CD14-positive monocyte (primary cell): ENCODE data around the gene BCAS1. TPM values are rescaled to one million over a fixed set of nuclear protein-coding genes. Genes with fewer than 3 reads are reported as not detected.

Experiments
- DNase-seq, 3 donors: peaks; one replicate each; pipeline ENCODE4 v3.0.0-alpha.2; 2011 to 2022
- H2AFZ ChIP-seq: 2 replicates; pipeline ENCODE4 v1.6.0; 2012; ENCODE audit warnings: mild to moderate bottlenecking, low read depth, low read length, inconsistent platforms; ENCODE audit not compliant: insufficient read depth, poor library complexity, severe bottlenecking
- H3K27ac ChIP-seq, 2 donors: 1 replicate in 1 of 2; 2 replicates in 1 of 2; pipeline ENCODE4 v1.5.1; 2012 to 2013; ENCODE audit warnings: low read length in 2 of 2, control low read depth in 1 of 2, inconsistent platforms in 1 of 2, low read depth in 1 of 2, mild to moderate bottlenecking in 1 of 2
- H3K27me3 ChIP-seq, 2 donors: one replicate each; pipeline versions ENCODE4 v1.6.0 to v1.6.1; 2011 to 2013; ENCODE audit warnings: low read length in 2 of 2; ENCODE audit not compliant: control insufficient read depth in 2 of 2, insufficient read depth in 2 of 2
- H3K36me3 ChIP-seq, 2 donors: replicated peaks in 1 of 2; 1 replicate in 1 of 2; 2 replicates in 1 of 2; pipeline versions ENCODE4 v1.5.1 to v1.6.1; 2012 to 2013; ENCODE audit warnings: low read length in 2 of 2, control low read depth in 1 of 2, inconsistent platforms in 1 of 2, mild to moderate bottlenecking in 1 of 2; ENCODE audit not compliant: insufficient read depth in 2 of 2, control insufficient read depth in 1 of 2
- H3K4me1 ChIP-seq, 2 donors: 1 replicate in 1 of 2; 2 replicates in 1 of 2; pipeline versions ENCODE4 v1.5.1 to v1.6.1; 2012 to 2013; ENCODE audit warnings: low read length in 2 of 2, control low read depth in 1 of 2, inconsistent platforms in 1 of 2, mild to moderate bottlenecking in 1 of 2, moderate library complexity in 1 of 2; ENCODE audit not compliant: insufficient read depth in 2 of 2, control insufficient read depth in 1 of 2
- H3K4me2 ChIP-seq: replicated peaks from 2 replicates; pipeline ENCODE3; 2012; ENCODE audit warnings: low read length, moderate library complexity, mild to moderate bottlenecking; ENCODE audit not compliant: poor library complexity, severe bottlenecking; ENCODE audit errors: extremely low read depth
- H3K4me3 ChIP-seq, 3 experiments: fragments of 200-600 bp in 1 of 3; sonication (generic) in 1 of 3; replicated peaks in 1 of 3; 1 replicate in 2 of 3; 2 replicates in 1 of 3; pipeline ENCODE4 v1.5.1; 2011 to 2013; ENCODE audit warnings: low read length in 3 of 3, mild to moderate bottlenecking in 3 of 3, control low read depth in 2 of 3, low read depth in 2 of 3, inconsistent platforms in 1 of 3, moderate library complexity in 1 of 3
- H3K79me2 ChIP-seq: 2 replicates; pipeline ENCODE4 v1.6.0; 2012; ENCODE audit warnings: mild to moderate bottlenecking, control low read depth, inconsistent platforms, low read length, moderate library complexity; ENCODE audit not compliant: insufficient read depth
- H3K9ac ChIP-seq: 2 replicates; pipeline ENCODE4 v1.6.0; 2017; ENCODE audit warnings: low read length, mild to moderate bottlenecking; ENCODE audit not compliant: insufficient read depth, poor library complexity, severe bottlenecking
- H3K9me3 ChIP-seq, 2 donors: replicated peaks in 1 of 2; 1 replicate in 1 of 2; 2 replicates in 1 of 2; pipeline versions ENCODE4 v1.5.1 to v1.6.1; 2012 to 2013; ENCODE audit warnings: low read length in 2 of 2, control low read depth in 1 of 2; ENCODE audit not compliant: control insufficient read depth in 1 of 2, insufficient read depth in 1 of 2
- H4K20me1 ChIP-seq: 2 replicates; pipeline ENCODE4 v1.6.0; 2012; ENCODE audit warnings: mild to moderate bottlenecking, low read length, control low read depth, moderate library complexity; ENCODE audit not compliant: insufficient read depth
- H3K27ac Mint-ChIP-seq, 7 donors: one replicate each; pipeline ENCODE4 v1.8.0; 2020; ENCODE audit warnings: mild to moderate bottlenecking in 7 of 7, mixed read lengths in 7 of 7, moderate library complexity in 6 of 7, inconsistent platforms in 2 of 7
- H3K27me3 Mint-ChIP-seq, 3 donors: one replicate each; pipeline ENCODE4 v1.8.0; 2021 to 2022; ENCODE audit warnings: low read depth in 3 of 3, mild to moderate bottlenecking in 3 of 3, mixed read lengths in 3 of 3, moderate library complexity in 3 of 3, inconsistent platforms in 1 of 3
- H3K36me3 Mint-ChIP-seq, 2 donors: one replicate each; pipeline ENCODE4 v1.8.0; 2020; ENCODE audit warnings: mixed read lengths in 2 of 2, inconsistent platforms in 1 of 2, mild to moderate bottlenecking in 1 of 2
- H3K4me1 Mint-ChIP-seq: one replicate; pipeline ENCODE4 v1.8.0; 2020; ENCODE audit warnings: mild to moderate bottlenecking, mixed read lengths
- H3K4me3 Mint-ChIP-seq, 2 donors: one replicate each; pipeline ENCODE4 v1.8.0; 2020; ENCODE audit warnings: mild to moderate bottlenecking in 2 of 2, mixed read lengths in 2 of 2, moderate library complexity in 1 of 2
- H3K9me3 Mint-ChIP-seq, 7 donors: one replicate each; pipeline ENCODE4 v1.8.0; 2020 to 2022; ENCODE audit warnings: mixed read lengths in 7 of 7, mild to moderate bottlenecking in 6 of 7, moderate library complexity in 6 of 7, inconsistent platforms in 2 of 7
- CTCF ChIP-seq: fragments of 200-600 bp; IDR thresholded peaks from one replicate; pipeline ENCODE4 v1.8.0; 2022; ENCODE audit warnings: antibody characterized with exemption, mild to moderate bottlenecking
- WGBS: methylation state at CpG from one replicate; pipeline ENCODE4 v1.1.5; 2013; ENCODE audit warnings: missing lambda C conversion rate; ENCODE audit not compliant: insufficient coverage; 5-methylcytosine and 5-hydroxymethylcytosine counted together
- intact Hi-C, 2 donors: fragments of 100-400 bp; cut with micrococcal nuclease; formaldehyde crosslinking; loops; one replicate each; pipeline versions ENCODE4 v1.15.0 to v1.15.1; 2023
- polyA plus RNA-seq, 3 donors: library from polyadenylated mRNA; depleted of rRNA in 1 of 3; unstranded in 2 of 3; stranded (reverse) in 1 of 3; fragments of 300-500 nt in 2 of 3; fragments of >200 nt in 1 of 3; fragmentation: Illumina TruSeq in 2 of 3; gene quantifications; 1 replicate in 2 of 3; 2 replicates in 1 of 3; pipeline ENCODE4 v1.2.3, GENCODE V29; 2012 to 2021

The BCAS1 gene
- polyA plus RNA-seq, 3 donors, result 0.01 to 0.02 TPM; not detected in 1

DNA sequence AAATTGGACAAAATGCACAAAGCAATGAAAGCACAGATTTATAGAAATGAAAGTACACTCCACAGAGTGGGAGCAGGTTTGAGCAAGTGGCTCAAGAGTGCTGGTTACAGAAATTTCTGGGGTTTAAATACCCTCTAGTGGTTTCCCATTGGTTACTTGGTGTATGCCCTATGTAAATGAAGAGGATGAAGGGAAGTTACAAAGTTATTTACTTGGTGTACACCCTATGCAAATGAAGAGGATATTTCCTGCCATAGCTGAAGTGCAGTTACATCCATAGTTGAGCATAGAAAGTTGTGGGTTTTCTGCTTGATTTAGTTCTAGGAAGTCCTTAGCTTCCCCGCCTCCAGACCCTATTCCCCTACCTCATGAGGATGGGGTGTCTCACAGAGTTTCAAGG lies 22.7 kb downstream of the BCAS1 start:
- peaks cover 8 to 18% (median 15%) of the 10 kb centered on the region in 7 donors for H3K9me3 Mint-ChIP-seq
- no peak overlapping the region for H3K4me3 Mint-ChIP-seq
- H3K27ac Mint-ChIP-seq, result no peak overlapping the region
- no peak for DNase-seq
- no CpG with 5 or more reads among the region's 1 CpG for WGBS
- Histone ChIP-seq H3K27ac (no peak overlapping the region), H3K4me2 (no peak overlapping the region), H4K20me1 (no peaks in the 10 kb centered on the region), H3K4me1 (peaks cover 0 to 9% of the 10 kb centered on the region in 2 donors), H3K27me3 (no peaks in the 10 kb centered on the region), H3K9me3 (peaks cover 0 to 16% of the 10 kb centered on the region in 2 donors), H3K36me3 (no peaks in the 10 kb centered on the region), H3K4me3 (no peak overlapping the region), H3K9ac (no peak overlapping the region), H2AFZ (no peak overlapping the region), H3K79me2 (no peaks in the 10 kb centered on the region)
- peaks cover 6% of the 10 kb centered on the region for H3K4me1 Mint-ChIP-seq
- H3K27me3 Mint-ChIP-seq, result peaks cover 1% of the 10 kb centered on the region in 3 donors
- intact Hi-C loops, result no loop called here
- H3K36me3 Mint-ChIP-seq, result peaks cover 0 to 3% of the 10 kb centered on the region in 2 donors
- no peak for TF ChIP-seq CTCF

DNA sequence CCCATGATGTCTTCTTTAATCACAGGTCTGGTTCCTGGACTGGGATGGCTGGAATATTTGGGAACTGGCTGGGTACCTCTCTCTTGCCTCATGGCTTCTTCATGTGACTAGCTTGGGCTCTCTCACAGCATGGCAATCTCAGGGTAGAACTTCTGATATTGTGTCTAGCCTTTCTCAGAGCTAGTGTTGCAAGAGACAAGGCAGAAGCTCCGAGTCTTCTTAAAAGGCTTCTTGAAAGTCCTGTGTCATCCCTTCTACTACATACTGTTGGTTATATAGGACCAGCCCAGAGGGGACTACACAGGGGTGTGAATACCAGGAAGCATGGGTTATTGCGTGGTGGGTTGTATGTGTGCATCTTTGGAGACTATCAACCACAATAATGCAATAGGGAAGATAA lies 23.3 kb downstream of the BCAS1 start:
- Histone ChIP-seq H3K4me2 (no peak overlapping the region), H3K27me3 (no peaks in the 10 kb centered on the region), H3K4me1 (peaks cover 0 to 9% of the 10 kb centered on the region in 2 donors), H2AFZ (no peak overlapping the region), H3K27ac (no peak overlapping the region), H3K9ac (no peak overlapping the region), H3K79me2 (no peaks in the 10 kb centered on the region), H3K4me3 (no peak overlapping the region), H3K36me3 (no peaks in the 10 kb centered on the region), H4K20me1 (no peaks in the 10 kb centered on the region), H3K9me3 (peaks cover 0 to 16% of the 10 kb centered on the region in 2 donors)
- WGBS, result no CpG with 5 or more reads among the region's 2 CpGs
- peaks cover 1% of the 10 kb centered on the region in 3 donors for H3K27me3 Mint-ChIP-seq
- peaks cover 0 to 3% of the 10 kb centered on the region in 2 donors for H3K36me3 Mint-ChIP-seq
- no peak overlapping the region for H3K4me3 Mint-ChIP-seq
- peaks cover 6% of the 10 kb centered on the region for H3K4me1 Mint-ChIP-seq
- no peak for TF ChIP-seq CTCF
- H3K27ac Mint-ChIP-seq, result peak overlapping the region in 1 of 7 donors; percentile 36
- DNase-seq, result no peak
- intact Hi-C loops, result no loop called here
- H3K9me3 Mint-ChIP-seq, result peaks cover 8 to 18% (median 15%) of the 10 kb centered on the region in 7 donors
